SK-N-SH treated with all-trans-retinoic acid at 6 μM for 48 hours (cell line): Measurements from ENCODE around the gene FRMD4B.

ENCODE experiments used
- ATAC-seq: fragments of 200-7000 bp; cut with Tn5 transposase; 3 replicates; pipeline ENCODE4 v1.9.1; 2020; ENCODE audit warnings: mild to moderate bottlenecking, moderate library complexity
- ARNTL ChIP-seq: fragments of 450-650 bp; formaldehyde crosslinking; IDR thresholded peaks from 2 replicates; pipeline ENCODE4 v1.5.0; 2020; ENCODE audit warnings: low read depth, mild to moderate bottlenecking, moderate library complexity, borderline replicate concordance
- BACH2 ChIP-seq: fragments of 250-450 bp; sonication (Bioruptor Pico); IDR thresholded peaks from 2 replicates; pipeline ENCODE4 v1.9.0; 2021; ENCODE audit warnings: mild to moderate bottlenecking, borderline replicate concordance
- CREB5 ChIP-seq: fragments of 250-450 bp; sonication (Bioruptor Pico); IDR thresholded peaks from 2 replicates; pipeline ENCODE4 v1.5.1; 2020; ENCODE audit warnings: low read depth, mild to moderate bottlenecking, moderate library complexity
- CSDC2 ChIP-seq: fragments of 250-450 bp; sonication (Bioruptor Pico); IDR thresholded peaks from 2 replicates; pipeline ENCODE4 v1.5.0; 2020; ENCODE audit warnings: mild to moderate bottlenecking, moderate library complexity
- CSRNP3 ChIP-seq: fragments of 250-450 bp; sonication (Bioruptor Pico); IDR thresholded peaks from 2 replicates; pipeline ENCODE4 v1.5.1; 2021; ENCODE audit warnings: mild to moderate bottlenecking, moderate library complexity
- ESRRG ChIP-seq: fragments of 250-450 bp; sonication (Bioruptor Pico); IDR thresholded peaks from 2 replicates; pipeline ENCODE4 v1.6.1; 2021; ENCODE audit warnings: mild to moderate bottlenecking
- GLIS3 ChIP-seq: fragments of 250-450 bp; sonication (Bioruptor Pico); IDR thresholded peaks from 2 replicates; pipeline ENCODE4 v1.5.0; 2020; ENCODE audit warnings: mild to moderate bottlenecking, moderate library complexity
- ISL1 ChIP-seq: fragments of 250-450 bp; sonication (Bioruptor Pico); IDR thresholded peaks from 2 replicates; pipeline ENCODE4 v2.1.2; 2022; ENCODE audit warnings: mild to moderate bottlenecking, moderate library complexity
- OSR1 ChIP-seq: fragments of 250-450 bp; sonication (Bioruptor Pico); IDR thresholded peaks from 2 replicates; pipeline ENCODE4 v1.8.0; 2022; ENCODE audit warnings: moderate library complexity, mild to moderate bottlenecking, inconsistent platforms
- PATZ1 ChIP-seq: fragments of 250-450 bp; sonication (Bioruptor Pico); IDR thresholded peaks from 2 replicates; pipeline ENCODE4 v1.8.0; 2020; ENCODE audit warnings: mild to moderate bottlenecking, moderate library complexity, borderline replicate concordance
- POU6F1 ChIP-seq: fragments of 250-450 bp; sonication (Bioruptor Pico); IDR thresholded peaks from 2 replicates; pipeline ENCODE4 v1.8.0; 2021; ENCODE audit warnings: low read depth, mild to moderate bottlenecking, moderate library complexity, borderline replicate concordance
- PPARA ChIP-seq: fragments of 250-450 bp; sonication (Bioruptor Pico); IDR thresholded peaks from 2 replicates; pipeline ENCODE4 v1.5.0; 2020; ENCODE audit warnings: mild to moderate bottlenecking, borderline replicate concordance
- RARB ChIP-seq: fragments of 250-450 bp; sonication (Bioruptor Pico); IDR thresholded peaks from 2 replicates; pipeline ENCODE4 v1.8.0; 2021; ENCODE audit warnings: mild to moderate bottlenecking, moderate library complexity
- SNAI2 ChIP-seq: fragments of 250-450 bp; sonication (Bioruptor Pico); IDR thresholded peaks from 2 replicates; pipeline ENCODE4 v1.5.0; 2020; ENCODE audit warnings: mild to moderate bottlenecking, moderate library complexity
- TCF4 ChIP-seq: fragments of 250-450 bp; sonication (Bioruptor Pico); IDR thresholded peaks from 2 replicates; pipeline ENCODE4 v1.8.0; 2021; ENCODE audit warnings: mild to moderate bottlenecking, moderate library complexity, borderline replicate concordance
- TOX ChIP-seq: fragments of 250-450 bp; sonication (Bioruptor Pico); IDR thresholded peaks from 2 replicates; pipeline ENCODE4 v1.8.0; 2021; ENCODE audit warnings: mild to moderate bottlenecking, moderate library complexity, borderline replicate concordance
- TSHZ2 ChIP-seq: fragments of 250-450 bp; sonication (Bioruptor Pico); IDR thresholded peaks from 2 replicates; pipeline ENCODE4 v1.5.0; 2020; ENCODE audit warnings: mild to moderate bottlenecking, moderate library complexity
- ZC3H10 ChIP-seq: fragments of 250-450 bp; sonication (Bioruptor Pico); IDR thresholded peaks from 2 replicates; pipeline ENCODE4 v1.5.1; 2021; ENCODE audit warnings: mild to moderate bottlenecking, moderate library complexity
- ZFP3 ChIP-seq: fragments of 250-450 bp; sonication (Bioruptor Pico); IDR thresholded peaks from 2 replicates; pipeline ENCODE4 v1.5.0; 2020; ENCODE audit warnings: mild to moderate bottlenecking, moderate library complexity
- ZNF70 ChIP-seq: fragments of 450-650 bp; formaldehyde crosslinking; IDR thresholded peaks from 2 replicates; pipeline ENCODE4 v1.5.0; 2020; ENCODE audit warnings: mild to moderate bottlenecking, moderate library complexity
- ZNF8 ChIP-seq: fragments of 450-650 bp; formaldehyde crosslinking; IDR thresholded peaks from 2 replicates; pipeline ENCODE4 v1.5.0; 2020; ENCODE audit warnings: mild to moderate bottlenecking, moderate library complexity

Gene FRMD4B

GRCh38 chr3:69338911-69339310 lies 47.0 kb downstream of the FRMD4B start:
- no peak for ATAC-seq
- TF ChIP-seq PATZ1 (CRISPR knock-in tag) (no peak), ZFP3 (CRISPR knock-in tag) (no peak), POU6F1 (CRISPR knock-in tag) (no peak), ARNTL (CRISPR knock-in tag) (no peak), BACH2 (CRISPR knock-in tag) (no peak), ESRRG (CRISPR knock-in tag) (no peak), TOX (no peak), SNAI2 (no peak), TCF4 (no peak), RARB (CRISPR knock-in tag) (no peak), PPARA (CRISPR knock-in tag) (no peak), OSR1 (CRISPR knock-in tag) (no peak), ISL1 (CRISPR knock-in tag) (no peak), CSRNP3 (no peak), ZNF70 (CRISPR knock-in tag) (no peak), ZC3H10 (no peak), ZNF8 (no peak)

GRCh38 chr3:69332934-69333333 lies 53.0 kb downstream of the FRMD4B start:
- no peak for ATAC-seq
- no peak for TF ChIP-seq ZC3H10
- TF ChIP-seq ZNF70 (CRISPR knock-in tag) = no peak
- no peak for TF ChIP-seq ZFP3 (CRISPR knock-in tag)
- TF ChIP-seq ARNTL (CRISPR knock-in tag) = no peak
- TF ChIP-seq ESRRG (CRISPR knock-in tag) = no peak
- TF ChIP-seq ISL1 (CRISPR knock-in tag) = no peak
- no peak for TF ChIP-seq PATZ1 (CRISPR knock-in tag)
- TF ChIP-seq ZNF8 = no peak
- TF ChIP-seq TSHZ2 (CRISPR knock-in tag) = no peak
- TF ChIP-seq RARB (CRISPR knock-in tag) = no peak
- no peak for TF ChIP-seq OSR1 (CRISPR knock-in tag)
- TF ChIP-seq GLIS3 = no peak
- TF ChIP-seq TCF4 = no peak
- TF ChIP-seq BACH2 (CRISPR knock-in tag) = no peak
- TF ChIP-seq CREB5 = no peak
- TF ChIP-seq CSDC2 = no peak
